NT2/D1 (cell line): ENCODE results near the gene KRTAP5-3.

ENCODE experiments used
- SUZ12 ChIP-seq: IDR thresholded peaks from 2 replicates; pipeline ENCODE4 v1.6.1; 2011; ENCODE audit not compliant: insufficient read length, insufficient read depth; ENCODE audit errors: extremely low read depth
- ZNF274 ChIP-seq: IDR thresholded peaks from 2 replicates; pipeline ENCODE4 v1.6.1; 2011; ENCODE audit warnings: mild to moderate bottlenecking, low read depth, low read length

- TF ChIP-seq ZNF274 (no peak), SUZ12 (no peak)
Observed at GRCh38 chr11:1573077-1573902, 35.0 kb downstream of the KRTAP5-3 start.
